ENCODE measurements around the gene C1QL1.

Gene C1QL1

GRCh38 chr17:44989552-44990138 lies 21.5 kb upstream of the C1QL1 start:
- DNase-seq (ENCODE audit: low read depth in 2 of 2): no peak

GRCh38 chr17:44988044-44988942 lies 20.2 kb upstream of the C1QL1 start:
- no peak for DNase-seq (ENCODE audit: low read depth in 2 of 2)

- DNase-seq (ENCODE audit: low read depth in 2 of 2): no peak
Observed at GRCh38 chr17:44983563-44983962, 15.5 kb upstream of the C1QL1 start.

- DNase-seq (ENCODE audit: low read depth in 2 of 2): no peak
Observed at GRCh38 chr17:44982113-44982702, 14.1 kb upstream of the C1QL1 start.

DNA sequence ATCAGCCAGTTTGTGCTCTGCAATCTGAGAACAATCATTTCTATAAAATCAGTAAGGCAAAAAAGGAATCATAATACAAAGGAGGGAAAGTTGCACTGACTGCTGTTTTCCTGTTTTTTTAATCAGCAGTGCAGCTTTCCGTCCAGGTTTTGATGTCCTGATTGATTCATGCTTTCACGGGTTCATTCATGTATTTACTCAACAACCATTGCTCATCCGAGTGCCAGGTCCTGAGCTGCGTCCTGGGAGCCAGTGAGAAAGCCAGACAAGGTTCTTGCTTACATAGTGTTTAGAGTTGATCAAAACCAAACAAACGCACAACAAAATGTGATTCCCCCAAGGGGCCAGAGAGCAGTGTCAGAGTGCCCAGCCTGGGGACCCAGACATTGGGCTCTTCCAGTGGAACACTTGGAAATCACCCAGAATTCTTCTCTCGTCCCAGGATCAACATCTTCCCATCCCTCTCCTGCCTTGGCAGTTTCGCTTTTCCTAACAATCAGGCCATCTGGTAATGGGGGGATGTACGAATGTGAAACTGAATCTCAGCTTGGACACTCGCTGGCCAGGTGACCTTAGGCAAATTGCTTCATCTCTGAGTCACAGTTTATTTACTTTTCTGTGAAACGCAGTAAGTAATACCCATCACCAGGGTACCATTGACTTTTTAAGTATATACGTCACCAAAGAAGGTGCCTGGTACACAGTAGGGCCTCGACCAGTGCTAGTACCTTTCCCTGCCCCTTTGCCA lies 13.3 kb upstream of the C1QL1 start:
- DNase-seq (ENCODE audit: low read depth in 2 of 2): no peak

- no peak for DNase-seq (ENCODE audit: low read depth in 2 of 2)
Observed at GRCh38 chr17:44979426-44979995, 11.4 kb upstream of the C1QL1 start.

GRCh38 chr17:44978807-44979206 lies 10.7 kb upstream of the C1QL1 start:
- DNase-seq (ENCODE audit: low read depth in 2 of 2): no peak

GRCh38 chr17:44977814-44978550 lies 9.9 kb upstream of the C1QL1 start:
- DNase-seq (ENCODE audit: low read depth in 2 of 2): no peak

DNA sequence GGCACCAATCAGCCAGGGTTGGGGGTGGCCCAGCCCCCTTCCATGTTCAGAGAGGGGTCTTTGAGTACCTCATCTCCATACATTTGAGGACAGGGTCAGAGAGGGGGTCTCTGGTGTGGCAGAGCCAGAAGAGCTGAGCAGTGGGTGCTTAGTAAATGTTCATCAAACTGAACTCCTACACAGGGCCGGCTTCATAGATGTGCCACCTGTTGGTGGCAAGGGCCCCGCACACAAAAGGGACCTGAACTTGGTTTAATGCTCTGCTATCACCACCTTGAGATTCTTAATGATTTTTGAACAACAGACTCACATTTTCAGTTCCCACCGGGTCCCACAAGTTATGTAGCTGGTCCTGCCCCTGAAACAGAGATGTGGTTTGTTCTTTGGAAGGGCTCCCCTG lies 9.0 kb upstream of the C1QL1 start:
- DNase-seq (ENCODE audit: low read depth in 2 of 2): no peak

DNA sequence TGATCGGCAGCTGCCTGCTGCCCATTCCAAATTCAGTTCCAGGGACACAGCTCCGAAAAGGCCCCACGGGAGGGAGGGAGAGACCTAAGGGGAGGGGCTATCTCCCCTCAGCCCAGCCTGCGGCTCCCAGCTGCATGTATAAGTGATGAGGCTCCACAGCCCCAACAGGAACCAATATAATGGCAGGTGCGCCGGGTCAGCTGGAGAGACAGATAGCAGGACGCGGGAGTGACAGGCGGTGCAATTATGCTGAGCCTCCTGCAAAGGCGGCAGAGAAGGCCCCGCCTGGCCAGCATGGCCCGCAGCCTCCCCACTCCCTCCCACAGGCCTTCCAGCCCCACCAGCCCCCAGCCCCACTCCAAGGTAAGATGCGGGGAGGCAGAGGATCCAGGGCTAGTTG lies 8.1 kb upstream of the C1QL1 start:
- no peak for DNase-seq (ENCODE audit: low read depth in 2 of 2)

DNA sequence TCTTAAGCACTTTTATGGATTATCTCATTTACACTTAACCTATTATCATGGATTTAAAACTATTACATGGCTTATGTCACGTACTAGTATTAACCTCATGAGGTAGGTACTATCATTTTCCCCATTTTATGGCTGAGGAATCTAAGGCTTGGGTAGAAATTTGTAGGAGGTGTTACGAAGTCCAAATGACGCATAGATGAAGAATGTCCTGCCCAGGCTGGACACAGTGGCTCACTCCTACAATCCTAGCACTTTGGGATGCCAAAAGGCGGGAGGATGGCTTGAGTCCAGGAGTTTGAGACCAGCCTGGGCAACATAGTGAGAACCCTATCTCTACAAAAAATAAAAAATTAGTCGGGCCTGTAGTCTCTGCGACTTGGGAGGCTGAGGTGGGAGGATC lies 4.8 kb upstream of the C1QL1 start:
- DNase-seq (ENCODE audit: low read depth in 2 of 2): no peak

- DNase-seq (ENCODE audit: low read depth in 2 of 2): no peak
Observed at GRCh38 chr17:44971776-44972483, 3.8 kb upstream of the C1QL1 start.

DNA sequence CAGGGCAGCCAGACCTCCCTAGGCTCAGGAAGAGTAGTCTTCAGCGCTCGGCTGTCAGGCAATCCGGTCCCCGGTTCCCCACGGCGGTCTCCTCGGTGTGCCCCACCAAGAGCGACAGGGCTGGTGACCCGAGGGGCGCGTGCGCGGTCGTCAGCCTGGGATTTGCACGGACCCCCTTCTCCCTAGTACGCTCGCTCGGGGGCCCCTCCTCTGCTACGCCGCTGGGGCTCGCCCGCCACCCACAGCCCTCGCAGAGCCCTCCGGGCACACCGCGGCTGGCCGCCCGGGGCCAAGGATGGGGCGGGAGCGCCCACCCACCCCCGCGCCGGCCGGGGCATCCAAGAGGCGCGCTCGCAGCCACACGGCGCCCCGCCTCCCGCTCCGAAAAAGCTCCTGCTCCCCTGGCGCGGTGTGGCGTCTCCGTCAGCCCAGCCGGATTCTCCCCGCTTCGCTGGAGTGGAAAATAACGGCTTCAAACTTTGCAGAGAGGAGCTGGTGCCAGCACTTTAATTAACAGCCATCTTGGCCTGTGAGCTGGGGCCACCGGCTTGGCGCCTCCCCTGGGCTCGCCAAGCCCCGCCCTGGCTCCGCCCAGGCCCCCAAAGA lies 2.1 kb upstream of the C1QL1 start:
- no peak for DNase-seq (ENCODE audit: low read depth in 2 of 2)

DNA sequence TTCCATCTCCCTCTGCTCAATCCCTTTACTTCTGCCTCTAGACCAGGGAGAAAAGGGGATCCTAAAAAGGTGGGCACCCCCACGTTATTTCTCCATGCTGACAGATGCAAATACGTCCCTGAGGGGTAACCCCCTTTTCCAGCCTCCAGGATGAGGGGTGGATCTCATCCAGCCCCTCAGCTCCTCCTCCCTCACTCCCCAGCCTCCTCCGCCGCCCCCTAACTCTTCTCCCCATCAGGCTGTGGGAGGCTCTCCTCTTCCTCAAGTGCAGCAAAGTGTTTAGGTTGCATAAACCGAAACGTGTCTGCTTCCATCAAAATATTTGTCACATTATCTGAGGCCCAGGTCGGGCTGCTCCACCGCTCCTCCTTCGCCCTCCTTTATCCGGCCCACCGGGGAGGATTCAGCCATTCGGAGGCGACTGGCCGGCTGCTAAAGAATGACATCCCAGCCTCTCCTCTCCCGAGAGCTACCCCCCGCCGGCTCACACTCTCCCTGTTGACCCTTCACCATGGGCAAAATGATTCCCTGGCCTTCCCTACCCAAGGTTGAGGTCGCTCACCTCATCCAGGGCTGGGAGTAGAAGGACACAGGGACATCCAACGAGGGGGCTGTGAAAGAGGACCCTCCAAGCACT lies 1.2 kb upstream of the C1QL1 start:
- no peak for DNase-seq (ENCODE audit: low read depth in 2 of 2)

DNA sequence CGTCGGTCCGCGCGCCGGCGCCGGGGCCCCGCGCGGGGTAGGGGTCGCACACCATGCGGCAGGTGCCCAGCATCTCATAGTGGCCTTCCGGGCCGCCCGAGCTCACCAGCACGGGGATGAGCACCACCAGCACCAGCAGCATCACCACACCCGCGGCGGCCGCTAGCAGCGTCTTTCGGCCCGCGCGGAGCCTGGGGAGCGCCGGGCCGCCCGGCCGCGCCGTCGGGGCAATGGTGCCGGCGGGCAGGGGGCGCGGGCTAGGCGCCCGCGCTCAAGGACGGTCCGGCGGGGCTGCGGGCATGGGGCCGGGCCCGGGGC lies 237 bp downstream of the C1QL1 start:
- no peak for DNase-seq (ENCODE audit: low read depth in 2 of 2)

- no peak for DNase-seq (ENCODE audit: low read depth in 2 of 2)
Observed at GRCh38 chr17:44967026-44967906, 837 bp downstream of the C1QL1 start.

- DNase-seq (ENCODE audit: low read depth in 2 of 2): no peak
Observed at GRCh38 chr17:44966348-44967025, 1.6 kb downstream of the C1QL1 start.
